NB4 (cell line): ENCODE measurements around the gene SIL1.

ENCODE experiments used
- DNase-seq: peaks from one replicate; pipeline ENCODE4 v3.0.0; 2010; ENCODE audit warnings: low read depth
- H3K4me3 ChIP-seq: one replicate; pipeline ENCODE4 v1.5.1; 2011; ENCODE audit warnings: mild to moderate bottlenecking, low read depth, low read length, moderate library complexity
- MYC ChIP-seq: IDR thresholded peaks from 2 replicates; pipeline ENCODE4 v1.6.1; 2011; ENCODE audit warnings: low read depth, low read length
- POLR2A ChIP-seq: IDR thresholded peaks from 2 replicates; pipeline ENCODE4 v1.6.1; 2011; ENCODE audit warnings: mild to moderate bottlenecking; ENCODE audit not compliant: insufficient read length; ENCODE audit errors: extremely low read depth
- TF ChIP-seq, protein P1 (sequence below): IDR thresholded peaks from 2 replicates; pipeline ENCODE4 v1.6.1; 2011; ENCODE audit warnings: low read depth, low read length
- TF ChIP-seq, protein P2 (sequence below): IDR thresholded peaks from one replicate; pipeline ENCODE4 v1.5.1; 2012; ENCODE audit warnings: low read depth, low read length

Gene SIL1

DNA sequence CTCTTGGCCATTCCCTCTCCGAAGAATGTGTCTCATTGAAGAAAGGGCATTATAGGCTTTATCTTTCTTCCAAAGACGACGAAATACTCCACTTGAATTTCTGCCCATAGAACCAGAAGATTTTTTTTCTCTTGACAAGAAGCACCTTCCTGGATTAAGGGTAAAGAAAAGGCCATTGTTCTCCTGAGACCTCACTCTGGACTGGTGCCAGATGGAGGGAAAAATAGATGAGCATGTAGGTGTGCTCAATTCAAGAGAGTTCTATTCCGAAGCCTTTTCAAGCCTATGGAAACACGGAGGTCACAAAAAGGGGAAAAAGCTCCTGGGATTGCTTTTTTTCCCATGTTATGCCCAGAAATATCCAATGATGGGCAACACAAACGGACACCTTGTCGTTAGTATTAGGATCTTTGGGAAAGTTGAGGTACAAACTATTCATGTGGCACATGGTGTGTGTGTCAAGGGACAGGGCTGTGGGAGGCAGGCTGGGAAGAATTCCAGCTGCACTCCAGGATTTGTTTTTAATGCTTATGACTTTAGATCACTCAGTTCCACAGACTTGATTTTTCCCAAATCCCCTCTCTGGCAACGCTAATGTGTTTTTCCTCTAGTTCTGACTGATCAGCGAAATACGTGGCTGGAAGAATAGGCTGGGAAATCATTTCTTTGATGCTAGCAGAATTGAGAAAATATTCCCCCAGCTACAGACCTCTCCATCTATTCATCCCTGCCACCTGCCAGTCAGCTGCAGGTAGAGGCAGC, 89.9 kb downstream of the SIL1 start:
- no peak for DNase-seq
- no peak overlapping the region for H3K4me3 ChIP-seq

DNA sequence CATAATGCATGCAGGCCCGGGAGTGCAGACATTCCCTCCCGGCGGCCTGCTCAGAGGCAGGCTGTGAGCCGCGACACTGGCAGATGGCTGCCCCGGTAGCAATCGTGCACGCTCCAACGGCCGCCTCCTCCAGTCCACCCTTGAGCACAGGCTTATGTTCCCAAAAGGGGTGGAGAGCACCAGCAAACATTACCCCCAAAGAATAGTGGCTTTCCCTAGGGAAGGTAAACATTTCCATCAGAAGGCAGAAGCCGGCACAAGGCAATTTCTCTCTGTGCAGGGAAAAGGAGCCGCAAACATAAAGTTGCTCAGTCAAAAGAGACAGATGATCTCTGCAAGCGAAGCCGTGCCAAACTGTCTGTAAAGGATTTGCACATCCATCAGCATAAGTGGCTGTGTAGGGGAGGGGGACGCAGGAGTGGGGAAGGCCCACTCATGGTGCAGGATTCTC, 92.5 kb downstream of the SIL1 start:
- TF ChIP-seq, protein P1, sequence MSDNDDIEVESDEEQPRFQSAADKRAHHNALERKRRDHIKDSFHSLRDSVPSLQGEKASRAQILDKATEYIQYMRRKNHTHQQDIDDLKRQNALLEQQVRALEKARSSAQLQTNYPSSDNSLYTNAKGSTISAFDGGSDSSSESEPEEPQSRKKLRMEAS, result no peak
- TF ChIP-seq, protein P2, sequence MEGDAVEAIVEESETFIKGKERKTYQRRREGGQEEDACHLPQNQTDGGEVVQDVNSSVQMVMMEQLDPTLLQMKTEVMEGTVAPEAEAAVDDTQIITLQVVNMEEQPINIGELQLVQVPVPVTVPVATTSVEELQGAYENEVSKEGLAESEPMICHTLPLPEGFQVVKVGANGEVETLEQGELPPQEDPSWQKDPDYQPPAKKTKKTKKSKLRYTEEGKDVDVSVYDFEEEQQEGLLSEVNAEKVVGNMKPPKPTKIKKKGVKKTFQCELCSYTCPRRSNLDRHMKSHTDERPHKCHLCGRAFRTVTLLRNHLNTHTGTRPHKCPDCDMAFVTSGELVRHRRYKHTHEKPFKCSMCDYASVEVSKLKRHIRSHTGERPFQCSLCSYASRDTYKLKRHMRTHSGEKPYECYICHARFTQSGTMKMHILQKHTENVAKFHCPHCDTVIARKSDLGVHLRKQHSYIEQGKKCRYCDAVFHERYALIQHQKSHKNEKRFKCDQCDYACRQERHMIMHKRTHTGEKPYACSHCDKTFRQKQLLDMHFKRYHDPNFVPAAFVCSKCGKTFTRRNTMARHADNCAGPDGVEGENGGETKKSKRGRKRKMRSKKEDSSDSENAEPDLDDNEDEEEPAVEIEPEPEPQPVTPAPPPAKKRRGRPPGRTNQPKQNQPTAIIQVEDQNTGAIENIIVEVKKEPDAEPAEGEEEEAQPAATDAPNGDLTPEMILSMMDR, result no peak
- TF ChIP-seq MYC (no peak), POLR2A (no peak)
- no peak overlapping the region for H3K4me3 ChIP-seq
- DNase-seq, result no peak

More for the DNA sequence above, 89.9 kb downstream of the SIL1 start:
- TF ChIP-seq MYC (no peak), POLR2A (no peak)
- TF ChIP-seq, protein P2, result no peak
- TF ChIP-seq, protein P1, result no peak

DNA sequence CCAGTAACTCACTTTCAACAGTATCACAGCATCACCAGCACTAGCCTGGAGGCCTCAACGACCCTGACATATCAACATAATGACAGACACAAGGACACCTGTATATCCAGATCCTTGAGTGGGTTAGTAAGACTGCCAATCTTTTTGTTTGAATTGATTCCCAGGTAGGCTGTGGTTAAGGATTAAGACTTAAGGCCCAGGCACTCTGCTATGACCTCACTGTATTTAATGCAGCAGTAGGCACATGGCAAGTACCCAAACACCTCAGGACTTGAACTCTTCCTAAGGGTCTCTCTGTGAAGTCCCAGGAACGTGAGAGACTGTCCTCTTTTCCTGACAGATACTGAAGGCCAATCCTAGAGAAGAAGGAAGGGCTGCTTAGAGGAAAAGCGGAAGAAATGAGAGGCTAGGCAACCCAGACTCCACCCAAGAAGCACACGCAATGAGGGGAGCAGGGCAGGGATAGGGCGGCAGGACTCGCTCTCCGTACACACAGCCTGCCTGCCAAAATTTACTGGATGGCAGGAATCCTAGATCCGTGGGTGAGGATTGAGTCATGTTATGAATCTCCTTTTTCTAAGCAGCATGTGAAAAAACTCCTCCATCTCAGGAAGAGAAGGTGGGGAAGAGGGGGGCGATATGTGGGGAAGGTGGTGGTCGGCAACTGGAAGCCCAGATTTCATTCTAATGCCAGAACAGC, 93.4 kb downstream of the SIL1 start:
- no peak for TF ChIP-seq MYC
- TF ChIP-seq, protein P1, result no peak
- no peak for TF ChIP-seq POLR2A
- TF ChIP-seq, protein P2, result no peak
- no peak for DNase-seq
- H3K4me3 ChIP-seq, result no peak overlapping the region

DNA sequence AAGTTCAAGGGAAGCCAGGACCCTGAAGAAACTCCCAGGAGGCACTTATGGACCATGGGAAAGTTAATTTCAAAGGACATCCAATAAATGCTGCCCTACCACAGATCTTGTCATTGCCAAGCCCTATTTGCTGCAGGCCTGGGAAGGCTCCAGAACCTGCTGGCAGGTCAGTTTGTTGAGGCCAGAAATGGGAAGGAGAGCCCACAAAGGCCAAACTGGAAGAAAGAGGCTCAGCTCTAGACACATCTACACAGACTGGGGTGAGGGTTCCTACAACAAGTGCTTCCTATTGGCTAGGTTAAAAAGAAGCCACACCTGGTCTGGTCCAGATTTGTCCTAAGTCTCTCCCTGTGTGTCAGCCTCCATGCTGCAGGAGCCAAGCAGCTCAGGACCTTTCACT, 94.4 kb downstream of the SIL1 start:
- no peak overlapping the region for H3K4me3 ChIP-seq
- no peak for DNase-seq
- TF ChIP-seq POLR2A (no peak), MYC (no peak)
- TF ChIP-seq, protein P2, result no peak
- TF ChIP-seq, protein P1, result no peak

DNA sequence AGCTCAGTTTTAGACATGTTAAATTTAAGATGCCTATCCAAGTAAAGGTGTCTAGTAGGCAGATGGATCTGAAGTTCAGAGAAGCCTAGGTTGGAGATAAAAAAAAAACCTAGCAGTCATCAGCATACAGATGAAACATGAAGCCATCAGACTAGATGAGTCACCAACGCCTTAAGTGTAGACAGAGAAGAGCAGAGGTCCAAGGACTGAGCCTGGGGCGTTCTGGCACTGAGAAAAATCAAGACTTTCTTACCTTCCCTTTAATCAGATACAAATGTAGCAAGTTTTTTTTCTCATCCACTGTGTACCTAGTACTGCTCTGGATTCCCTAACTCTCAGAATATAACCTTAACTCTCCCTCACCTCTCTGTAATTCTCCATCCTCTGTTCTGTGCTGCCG, 97.3 kb downstream of the SIL1 start:
- H3K4me3 ChIP-seq, result no peak overlapping the region
- DNase-seq, result no peak
- TF ChIP-seq POLR2A (no peak), MYC (no peak)
- TF ChIP-seq, protein P1, result no peak
- TF ChIP-seq, protein P2, result no peak
